Mesothelial cell of epicardium (in vitro differentiated cells): ENCODE results near the gene TAS2R14. TPM values are rescaled to one million over a fixed set of nuclear protein-coding genes. Genes with fewer than 3 reads are reported as not detected.

Experiments used
- DNase-seq, 2 experiments: peaks; one replicate each; pipeline ENCODE4 v3.0.0; 2021; ENCODE audit warnings: low spot score in 2 of 2; ENCODE audit not compliant: unreplicated experiment in 2 of 2
- H3K27ac Mint-ChIP-seq: 2 replicates; pipeline ENCODE4 v1.8.0; 2021; ENCODE audit warnings: mixed read lengths
- H3K27me3 Mint-ChIP-seq: 2 replicates; pipeline ENCODE4 v1.8.0; 2021; ENCODE audit warnings: low read depth, mixed read lengths
- H3K36me3 Mint-ChIP-seq: 2 replicates; pipeline ENCODE4 v1.8.0; 2021; ENCODE audit warnings: mixed read lengths
- H3K4me1 Mint-ChIP-seq: 2 replicates; pipeline ENCODE4 v1.8.0; 2021; ENCODE audit warnings: mixed read lengths
- H3K4me3 Mint-ChIP-seq: 2 replicates; pipeline ENCODE4 v1.8.0; 2021; ENCODE audit warnings: mild to moderate bottlenecking, moderate library complexity, mixed read lengths
- H3K9me3 Mint-ChIP-seq: 2 replicates; pipeline ENCODE4 v1.8.0; 2021; ENCODE audit warnings: mixed read lengths
- CTCF ChIP-seq: fragments of 200-600 bp; sonication (generic); IDR thresholded peaks from one replicate; pipeline ENCODE4 v1.5.0; 2021; ENCODE audit warnings: antibody characterized with exemption; ENCODE audit not compliant: unreplicated experiment
- total RNA-seq: library from RNA; stranded (reverse); gene quantifications from 3 replicates; pipeline ENCODE4 v1.2.1, GENCODE V29; 2021

TAS2R14 gene
- total RNA-seq, result 4.5 to 6.7 TPM (median 5.4 TPM) in 3 replicates

DNA sequence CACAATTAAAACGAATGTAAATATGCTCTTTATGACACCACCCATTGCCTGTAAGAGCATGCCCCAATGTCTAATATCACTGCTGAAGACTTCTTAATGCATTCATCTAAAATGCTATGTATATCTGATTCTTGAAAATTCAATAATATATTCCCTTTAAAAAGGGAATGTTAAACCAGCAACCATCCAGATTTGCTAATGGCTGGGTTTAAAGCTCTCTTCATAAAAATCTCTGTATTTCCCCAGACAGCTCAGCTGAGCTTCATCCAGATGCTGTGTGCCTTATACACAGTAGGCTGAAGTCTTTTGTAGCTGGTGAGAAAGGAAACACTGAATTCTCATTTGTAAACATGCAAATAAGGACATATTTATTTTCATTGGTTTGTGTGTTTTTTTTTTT lies at the start of gene TAS2R14:
TAS2R14 (minus strand) TSS at position 101 of the 400 bp plus-strand sequence; CDS start at position 45, 56 bp downstream.
- Mint-ChIP-seq H3K27me3 (no peaks in the 10 kb centered on the region), H3K4me1 (no peaks in the 10 kb centered on the region), H3K27ac (no peak within 1 kb of the TSS), H3K36me3 (peaks cover 6% of the 10 kb centered on the region), H3K4me3 (no peak within 1 kb of the TSS), H3K9me3 (peaks cover 10% of the 10 kb centered on the region)
- TF ChIP-seq CTCF, result no peak
- no peak for DNase-seq

- no peaks in the 10 kb centered on the region for H3K27me3 Mint-ChIP-seq
- H3K27ac Mint-ChIP-seq, result no peak within 1 kb of the TSS
- H3K4me3 Mint-ChIP-seq, result no peak within 1 kb of the TSS
- H3K36me3 Mint-ChIP-seq, result peaks cover 21% of the 10 kb centered on the region
- H3K4me1 Mint-ChIP-seq, result no peaks in the 10 kb centered on the region
- DNase-seq, result no peak
- peaks cover 19% of the 10 kb centered on the region for H3K9me3 Mint-ChIP-seq
- TF ChIP-seq CTCF, result no peak
These were observed 47.7 kb upstream of the TAS2R14 start, which contains the start of gene TAS2R50 for GRCh38 chr12:10986812-10987211. TSS of gene TAS2R50 (minus strand) at chr12:10986912. CDS start at chr12:10986860, 52 bp downstream.

GRCh38 chr12:10982244-10982643 lies 43.2 kb upstream of the TAS2R14 start:
- Mint-ChIP-seq H3K27me3 (no peaks in the 10 kb centered on the region), H3K27ac (no peak overlapping the region), H3K4me3 (no peak overlapping the region), H3K36me3 (peaks cover 2% of the 10 kb centered on the region), H3K9me3 (peaks cover 6% of the 10 kb centered on the region), H3K4me1 (no peaks in the 10 kb centered on the region)
- no peak for DNase-seq
- TF ChIP-seq CTCF, result no peak

GRCh38 chr12:10974965-10975364 lies 35.9 kb upstream of the TAS2R14 start:
- Mint-ChIP-seq H3K4me1 (no peaks in the 10 kb centered on the region), H3K4me3 (no peak overlapping the region), H3K27ac (no peak overlapping the region), H3K27me3 (no peaks in the 10 kb centered on the region), H3K9me3 (peaks cover 22% of the 10 kb centered on the region), H3K36me3 (no peaks in the 10 kb centered on the region)
- TF ChIP-seq CTCF, result no peak
- no peak for DNase-seq

DNA sequence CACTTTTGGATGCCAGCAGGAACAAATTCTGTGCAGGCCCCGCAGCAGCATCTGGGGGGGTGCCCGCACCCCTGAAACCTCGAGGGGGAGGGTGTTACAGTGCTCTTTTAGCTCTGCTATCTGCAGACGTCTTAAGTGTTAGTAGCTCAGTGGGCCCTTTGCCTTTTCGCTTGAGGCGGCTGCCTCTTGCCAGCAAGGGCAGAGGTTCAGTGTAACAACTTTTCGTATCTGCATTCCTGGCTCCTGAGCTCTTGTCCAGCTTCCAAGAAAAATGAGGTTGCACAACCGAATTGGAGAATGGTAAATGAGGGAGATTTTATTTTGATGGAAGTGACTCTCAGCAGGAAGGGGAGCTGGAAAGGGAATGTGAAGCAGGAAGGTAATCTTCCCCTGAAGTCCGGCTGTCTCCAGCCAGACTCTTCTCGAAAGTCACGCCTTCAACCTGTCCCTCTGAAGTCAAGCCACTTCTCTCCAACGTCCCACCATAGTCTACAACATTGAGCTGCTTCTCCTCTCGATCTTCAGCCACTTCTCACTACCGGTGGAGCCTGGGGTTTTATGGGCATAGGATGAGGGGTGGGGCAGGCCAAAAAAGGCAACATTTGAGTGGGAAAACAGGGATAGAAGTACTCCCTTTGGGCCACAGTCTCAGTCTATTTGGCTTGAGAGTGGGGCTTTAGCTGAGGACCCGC lies 29.8 kb upstream of the TAS2R14 start:
- no peak for DNase-seq
- Mint-ChIP-seq H3K9me3 (peaks cover 4% of the 10 kb centered on the region), H3K27ac (no peak overlapping the region), H3K27me3 (no peaks in the 10 kb centered on the region), H3K4me3 (no peak overlapping the region), H3K36me3 (peaks cover 3% of the 10 kb centered on the region), H3K4me1 (no peaks in the 10 kb centered on the region)
- no peak for TF ChIP-seq CTCF
